ENCODE measurements around the gene ETFA. TPM values are rescaled to one million over a fixed set of nuclear protein-coding genes. Genes with fewer than 3 reads are reported as not detected.

ETFA gene
- total and polyA plus RNA-seq, 10 donors, result 49.7 to 98.5 (median 80.5) TPM

DNA sequence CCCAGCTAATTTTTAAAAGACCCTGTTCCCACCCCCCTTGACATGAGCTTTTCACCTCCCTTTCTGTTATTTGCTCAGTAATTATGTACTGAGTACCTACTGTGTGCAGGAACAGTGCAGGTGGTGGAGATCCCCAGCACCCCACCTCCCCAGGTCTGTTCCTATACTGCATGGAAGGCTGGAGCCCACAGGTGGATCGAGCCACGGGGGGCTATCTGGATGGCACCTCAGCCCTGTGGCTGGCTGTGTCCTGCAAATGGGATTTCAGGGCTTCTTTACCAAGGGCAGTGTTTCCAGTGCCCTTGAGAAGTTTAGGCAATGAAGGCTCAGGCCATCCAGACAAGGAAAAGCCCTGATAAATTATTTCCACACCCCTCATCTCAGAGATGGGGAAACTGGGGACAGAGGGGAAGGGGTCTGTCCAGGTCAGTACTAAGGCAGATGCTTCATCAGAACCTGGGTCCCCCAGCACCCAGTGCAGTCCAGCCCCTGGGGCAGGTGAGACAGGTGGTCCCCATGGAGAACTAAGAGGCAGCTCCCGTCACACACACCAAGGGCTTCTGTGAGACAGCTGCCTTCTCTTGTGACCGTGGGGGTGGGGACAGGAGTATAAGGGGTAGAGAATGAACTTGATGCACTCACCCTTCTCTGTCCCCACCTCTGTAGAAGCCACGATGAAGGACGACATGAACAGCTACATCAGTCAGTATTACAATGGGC lies 109.6 kb downstream of the ETFA start:
- DNase-seq, result no peak
- intact Hi-C loops (cut with DNase I; ENCODE audit: low total_unique reads), result no loop called here
- H3K27ac ChIP-seq, result no peak overlapping the region
- no peak overlapping the region for H3K4me3 ChIP-seq
- TF ChIP-seq, protein P1, sequence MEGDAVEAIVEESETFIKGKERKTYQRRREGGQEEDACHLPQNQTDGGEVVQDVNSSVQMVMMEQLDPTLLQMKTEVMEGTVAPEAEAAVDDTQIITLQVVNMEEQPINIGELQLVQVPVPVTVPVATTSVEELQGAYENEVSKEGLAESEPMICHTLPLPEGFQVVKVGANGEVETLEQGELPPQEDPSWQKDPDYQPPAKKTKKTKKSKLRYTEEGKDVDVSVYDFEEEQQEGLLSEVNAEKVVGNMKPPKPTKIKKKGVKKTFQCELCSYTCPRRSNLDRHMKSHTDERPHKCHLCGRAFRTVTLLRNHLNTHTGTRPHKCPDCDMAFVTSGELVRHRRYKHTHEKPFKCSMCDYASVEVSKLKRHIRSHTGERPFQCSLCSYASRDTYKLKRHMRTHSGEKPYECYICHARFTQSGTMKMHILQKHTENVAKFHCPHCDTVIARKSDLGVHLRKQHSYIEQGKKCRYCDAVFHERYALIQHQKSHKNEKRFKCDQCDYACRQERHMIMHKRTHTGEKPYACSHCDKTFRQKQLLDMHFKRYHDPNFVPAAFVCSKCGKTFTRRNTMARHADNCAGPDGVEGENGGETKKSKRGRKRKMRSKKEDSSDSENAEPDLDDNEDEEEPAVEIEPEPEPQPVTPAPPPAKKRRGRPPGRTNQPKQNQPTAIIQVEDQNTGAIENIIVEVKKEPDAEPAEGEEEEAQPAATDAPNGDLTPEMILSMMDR (IDR thresholded peaks at IDR 0.05 in 8 of 11, conservative IDR thresholded peaks at IDR 0.05 in 3 of 11), result no peak
- TF ChIP-seq POLR2A (IDR thresholded peaks at IDR 0.05), result no peak
- no peak for TF ChIP-seq POLR2AphosphoS5 (IDR thresholded peaks at IDR 0.05)
- no peaks in the 10 kb centered on the region for H3K9me3 ChIP-seq
- H3K4me1 ChIP-seq, result peaks cover 3 to 14% (median 5%) of the 10 kb centered on the region in 6 donors
- no peaks in the 10 kb centered on the region for H3K27me3 ChIP-seq (replicated peaks in 1 of 7)
- WGBS, 5 donors, result 90 to 95% (median 90%) methylated on average over 5 to 6 of the region's 6 CpGs
- peaks cover 0 to 46% (median 8%) of the 10 kb centered on the region in 6 donors for H3K36me3 ChIP-seq

- H3K9me3 ChIP-seq, result no peaks in the 10 kb centered on the region
- no peaks in the 10 kb centered on the region for H3K27me3 ChIP-seq (replicated peaks in 1 of 7)
- H3K36me3 ChIP-seq, result peaks cover 0 to 36% (median 8%) of the 10 kb centered on the region in 6 donors
- DNase-seq, result no peak
- no peak overlapping the region for H3K4me3 ChIP-seq
- intact Hi-C loops (cut with DNase I; ENCODE audit: low total_unique reads), result no loop called here
- no peak overlapping the region for H3K27ac ChIP-seq
- WGBS, 5 donors, result 39 to 84% (median 79%) methylated on average over 3 to 5 of the region's 5 CpGs
- TF ChIP-seq POLR2AphosphoS5 (IDR thresholded peaks at IDR 0.05) (no peak), POLR2A (IDR thresholded peaks at IDR 0.05) (no peak)
- TF ChIP-seq, protein P1 (IDR thresholded peaks at IDR 0.05 in 8 of 11, conservative IDR thresholded peaks at IDR 0.05 in 3 of 11), result no peak
- H3K4me1 ChIP-seq, result peaks cover 4 to 25% (median 12%) of the 10 kb centered on the region in 6 donors
These were observed 110.6 kb downstream of the ETFA start for GRCh38 chr15:76200641-76201105.

- TF ChIP-seq POLR2AphosphoS5 (IDR thresholded peaks at IDR 0.05), result no peak
- no peak for TF ChIP-seq POLR2A (IDR thresholded peaks at IDR 0.05)
- TF ChIP-seq, protein P1 (IDR thresholded peaks at IDR 0.05 in 8 of 11, conservative IDR thresholded peaks at IDR 0.05 in 3 of 11), result no peak
- DNase-seq, result no peak
- WGBS, 5 donors, result 93 to 98% (median 97%) methylated on average over 5 to 6 of the region's 6 CpGs
These were observed 111.2 kb downstream of the ETFA start for GRCh38 chr15:76200083-76200465.

More at GRCh38 chr15:76200083-76200465, 111.2 kb downstream of the ETFA start:
- peaks cover 0 to 30% (median 8%) of the 10 kb centered on the region in 6 donors for H3K36me3 ChIP-seq
- H3K9me3 ChIP-seq, result no peaks in the 10 kb centered on the region
- intact Hi-C loops (cut with DNase I; ENCODE audit: low total_unique reads), result no loop called here
- H3K4me3 ChIP-seq, result no peak overlapping the region
- no peaks in the 10 kb centered on the region for H3K27me3 ChIP-seq (replicated peaks in 1 of 7)
- H3K27ac ChIP-seq, result no peak overlapping the region
- peaks cover 4 to 25% (median 12%) of the 10 kb centered on the region in 6 donors for H3K4me1 ChIP-seq
